Right lobe of liver (tissue), 6 donors: ENCODE measurements around the gene GPC4. TPM values are rescaled to one million over a fixed set of nuclear protein-coding genes. Genes with fewer than 3 reads are reported as not detected.

Experiments
- ATAC-seq, 4 donors: fragments of 200-7000 bp; cut with Tn5 transposase; one replicate each; pipeline ENCODE4 v1.9.1; 2020; ENCODE audit warnings: mild to moderate bottlenecking in 4 of 4, moderate library complexity in 4 of 4
- DNase-seq, 3 donors: peaks; one replicate each; pipeline ENCODE4 v3.0.0-alpha.2; 2020
- H3K27ac ChIP-seq, 3 donors: fragments of 200-600 bp; one replicate each; pipeline ENCODE4 v1.8.0; 2022
- H3K27me3 ChIP-seq, 2 donors: fragments of 200-600 bp; one replicate each; pipeline ENCODE4 v1.8.0; 2022
- H3K36me3 ChIP-seq, 4 donors: fragments of 200-600 bp; sonication (generic) in 1 of 4; one replicate each; pipeline versions ENCODE4 v1.5.1 to v1.8.0; 2017 to 2022; ENCODE audit warnings: control low read depth in 1 of 4
- H3K4me1 ChIP-seq, 4 donors: fragments of 200-600 bp; sonication (generic) in 1 of 4; one replicate each; pipeline versions ENCODE4 v1.5.1 to v1.8.0; 2017 to 2022; ENCODE audit warnings: control low read depth in 1 of 4
- H3K4me3 ChIP-seq, 3 donors: fragments of 200-600 bp; one replicate each; pipeline ENCODE4 v1.8.0; 2022
- H3K9me3 ChIP-seq, 4 donors: fragments of 200-600 bp; sonication (generic) in 1 of 4; one replicate each; pipeline versions ENCODE4 v1.5.1 to v1.8.0; 2017 to 2022; ENCODE audit warnings: control low read depth in 1 of 4
- POLR2A ChIP-seq: fragments of 450-650 bp; IDR thresholded peaks from one replicate; pipeline ENCODE4 v1.6.1; 2017; ENCODE audit warnings: antibody characterized with exemption, mild to moderate bottlenecking
- WGBS: methylation state at CpG from one replicate; pipeline ENCODE4 v1.1.6; 2018; ENCODE audit warnings: low coverage, low lambda C conversion rate; ENCODE audit not compliant: insufficient coverage; ENCODE audit errors: missing lambda C conversion rate; 5-methylcytosine and 5-hydroxymethylcytosine counted together
- intact Hi-C, 2 donors: fragments of 100-400 bp; cut with DNase I; formaldehyde crosslinking; loops; one replicate each; pipeline versions ENCODE4 v1.11.2 to v1.14.1; 2022
- total RNA-seq, 6 experiments: library from RNA; depleted of rRNA in 2 of 6; stranded (reverse); fragments of >200 nt in 2 of 6; fragmentation: NEBNext Ultra II Directional in 3 of 6; extraction: Animal tissue kit (Norgen Biotek cat#: 25700) in 3 of 6; gene quantifications; one replicate each; pipeline versions ENCODE4 v1.1.0 to v1.2.4, GENCODE V29; 2016 to 2023
- TF ChIP-seq, protein P1 (sequence below), 4 donors: fragments of 200-600 bp in 3 of 4; fragments of 450-650 bp in 1 of 4; IDR thresholded peaks; one replicate each; pipeline versions ENCODE4 v1.5.1 to v1.8.0; 2016 to 2022; ENCODE audit warnings: antibody characterized with exemption in 4 of 4, mild to moderate bottlenecking in 2 of 4
- donor health status: DM: no; HTN: yes; CAD: no.
- donor health status: DM: no; HTN: no; CAD: no.
- donor health status: DM: no; HTN: no; CAD: no.
- donor health status: DM: no; HTN: yes; CAD: no.
- donor health status: DM: no; HTN: yes; CAD: no.

GPC4 gene
- total RNA-seq, 6 experiments from 2014 or later = 0.88 to 2.3 (median 1.2) TPM

DNA sequence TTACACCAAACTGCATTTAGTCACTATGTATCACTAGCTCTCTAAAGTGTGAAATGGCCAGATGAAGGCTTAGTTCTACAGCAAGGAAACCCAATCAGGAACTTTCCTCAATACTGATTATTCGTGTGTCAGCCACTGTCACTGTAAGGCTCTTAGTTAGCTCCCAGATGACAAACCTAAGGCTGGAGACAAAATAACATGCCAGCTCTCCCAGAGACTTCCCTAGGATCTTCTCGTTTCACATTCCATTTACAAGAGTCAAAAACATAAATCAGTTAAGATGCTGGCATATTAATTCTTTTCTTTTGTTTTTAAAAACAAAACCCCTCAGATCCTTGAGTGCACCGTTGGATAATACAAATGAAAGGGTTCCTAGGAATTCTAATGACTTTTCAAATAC is 109.0 kb downstream of the GPC4 start:
- 26% methylated on average over 3 of the region's 3 CpGs for WGBS
- no peak for ATAC-seq

DNA sequence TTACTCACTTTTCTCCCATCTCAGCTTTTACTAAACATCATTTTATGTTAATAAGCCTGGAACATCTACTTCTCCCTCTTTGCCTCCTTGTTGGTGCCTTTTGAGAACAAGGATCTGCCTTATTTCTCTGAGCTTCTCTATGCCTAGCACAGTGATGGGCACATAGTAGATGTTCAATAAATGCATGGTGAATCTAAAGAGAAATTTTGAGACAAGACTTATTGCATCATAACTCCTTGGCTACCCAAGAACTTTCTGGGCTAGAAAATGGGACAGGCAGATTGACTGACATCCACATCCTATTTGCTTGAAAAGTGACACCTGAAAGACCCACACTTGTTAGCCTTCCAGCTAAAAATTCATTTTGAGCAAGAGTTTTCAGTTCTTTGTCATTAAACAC is 109.9 kb downstream of the GPC4 start:
- TF ChIP-seq POLR2A = no peak
- TF ChIP-seq, protein P1, sequence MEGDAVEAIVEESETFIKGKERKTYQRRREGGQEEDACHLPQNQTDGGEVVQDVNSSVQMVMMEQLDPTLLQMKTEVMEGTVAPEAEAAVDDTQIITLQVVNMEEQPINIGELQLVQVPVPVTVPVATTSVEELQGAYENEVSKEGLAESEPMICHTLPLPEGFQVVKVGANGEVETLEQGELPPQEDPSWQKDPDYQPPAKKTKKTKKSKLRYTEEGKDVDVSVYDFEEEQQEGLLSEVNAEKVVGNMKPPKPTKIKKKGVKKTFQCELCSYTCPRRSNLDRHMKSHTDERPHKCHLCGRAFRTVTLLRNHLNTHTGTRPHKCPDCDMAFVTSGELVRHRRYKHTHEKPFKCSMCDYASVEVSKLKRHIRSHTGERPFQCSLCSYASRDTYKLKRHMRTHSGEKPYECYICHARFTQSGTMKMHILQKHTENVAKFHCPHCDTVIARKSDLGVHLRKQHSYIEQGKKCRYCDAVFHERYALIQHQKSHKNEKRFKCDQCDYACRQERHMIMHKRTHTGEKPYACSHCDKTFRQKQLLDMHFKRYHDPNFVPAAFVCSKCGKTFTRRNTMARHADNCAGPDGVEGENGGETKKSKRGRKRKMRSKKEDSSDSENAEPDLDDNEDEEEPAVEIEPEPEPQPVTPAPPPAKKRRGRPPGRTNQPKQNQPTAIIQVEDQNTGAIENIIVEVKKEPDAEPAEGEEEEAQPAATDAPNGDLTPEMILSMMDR (IDR thresholded peaks at IDR 0.05) = no peak
- Histone ChIP-seq H3K27me3 (no peaks in the 10 kb centered on the region), H3K36me3 (no peaks in the 10 kb centered on the region), H3K9me3 (no peaks in the 10 kb centered on the region), H3K4me3 (no peak overlapping the region), H3K27ac (no peak overlapping the region), H3K4me1 (no peaks in the 10 kb centered on the region)
- no peak for DNase-seq
- intact Hi-C loops = no loop called here
- no peak for ATAC-seq

More for the DNA sequence above, 109.0 kb downstream of the GPC4 start:
- intact Hi-C loops = no loop called here
- DNase-seq = no peak
- Histone ChIP-seq H3K9me3 (no peaks in the 10 kb centered on the region), H3K4me1 (no peaks in the 10 kb centered on the region), H3K4me3 (no peak overlapping the region), H3K27me3 (peaks cover 0 to 5% of the 10 kb centered on the region in 2 donors), H3K27ac (no peak overlapping the region), H3K36me3 (no peaks in the 10 kb centered on the region)
- TF ChIP-seq, protein P1 (IDR thresholded peaks at IDR 0.05) = no peak
- no peak for TF ChIP-seq POLR2A

DNA sequence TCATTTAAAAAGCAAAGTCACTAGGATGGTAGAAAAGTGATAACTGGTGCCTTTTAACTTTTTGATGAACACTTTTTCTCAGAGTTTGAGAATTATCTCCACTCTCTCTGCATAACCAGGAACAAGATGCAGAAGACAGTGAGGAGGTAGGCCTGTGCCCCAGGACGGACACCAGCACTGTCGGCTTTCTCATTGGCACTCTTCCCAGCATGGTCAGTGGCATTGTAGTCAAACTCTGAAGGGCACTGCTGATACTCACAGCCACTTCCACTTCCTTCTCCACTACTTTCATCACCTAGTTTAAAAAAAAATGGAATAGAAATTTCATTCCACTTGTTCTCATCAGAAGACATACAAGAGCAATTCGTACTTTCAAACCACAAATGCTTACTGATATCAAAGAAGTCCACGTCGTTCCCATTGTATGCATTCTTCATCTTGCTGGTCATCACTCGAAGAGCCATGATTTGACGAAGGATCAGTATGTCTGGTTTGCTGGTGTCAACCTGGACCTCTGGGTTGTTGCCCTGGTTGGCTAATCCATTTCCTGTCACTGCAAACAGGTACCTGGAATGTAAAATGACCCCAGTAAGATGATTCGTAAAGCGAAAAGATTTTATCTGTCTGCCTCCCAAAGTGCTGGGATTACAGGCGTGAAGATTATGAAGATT is 112.4 kb downstream of the GPC4 start:
- ATAC-seq = no peak
- WGBS = 64% methylated on average over 10 of the region's 10 CpGs
- DNase-seq = no peak
- Histone ChIP-seq H3K4me3 (no peak overlapping the region), H3K27me3 (no peaks in the 10 kb centered on the region), H3K36me3 (no peaks in the 10 kb centered on the region), H3K27ac (no peak overlapping the region), H3K9me3 (no peaks in the 10 kb centered on the region), H3K4me1 (no peaks in the 10 kb centered on the region)
- no peak for TF ChIP-seq POLR2A
- TF ChIP-seq, protein P1 (IDR thresholded peaks at IDR 0.05) = no peak
- intact Hi-C loops = no loop called here

DNA sequence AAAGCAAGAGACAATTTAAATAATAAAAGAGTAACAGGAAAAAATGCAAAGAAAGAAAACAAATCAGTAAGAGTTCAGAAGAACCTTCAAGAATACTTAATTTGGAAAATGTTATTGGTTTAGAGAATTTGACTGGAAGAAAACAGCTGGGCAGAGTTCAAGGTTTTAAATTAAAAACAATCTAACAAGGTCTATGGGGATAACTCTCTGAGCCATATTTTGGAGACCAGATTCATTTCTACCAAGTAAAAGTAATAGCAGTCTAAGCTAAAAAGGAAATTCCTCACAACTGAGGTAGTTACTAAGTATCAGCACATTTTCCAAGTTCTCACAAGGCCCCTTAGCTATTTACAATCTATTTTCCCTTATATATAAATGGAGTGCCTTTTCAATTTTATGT is 114.7 kb downstream of the GPC4 start:
- Histone ChIP-seq H3K9me3 (no peaks in the 10 kb centered on the region), H3K27ac (no peak overlapping the region), H3K4me3 (no peak overlapping the region), H3K4me1 (no peaks in the 10 kb centered on the region), H3K27me3 (no peaks in the 10 kb centered on the region), H3K36me3 (no peaks in the 10 kb centered on the region)
- intact Hi-C loops = no loop called here
- TF ChIP-seq, protein P1 (IDR thresholded peaks at IDR 0.05) = no peak
- TF ChIP-seq POLR2A = no peak
- ATAC-seq = no peak
- no peak for DNase-seq

DNA sequence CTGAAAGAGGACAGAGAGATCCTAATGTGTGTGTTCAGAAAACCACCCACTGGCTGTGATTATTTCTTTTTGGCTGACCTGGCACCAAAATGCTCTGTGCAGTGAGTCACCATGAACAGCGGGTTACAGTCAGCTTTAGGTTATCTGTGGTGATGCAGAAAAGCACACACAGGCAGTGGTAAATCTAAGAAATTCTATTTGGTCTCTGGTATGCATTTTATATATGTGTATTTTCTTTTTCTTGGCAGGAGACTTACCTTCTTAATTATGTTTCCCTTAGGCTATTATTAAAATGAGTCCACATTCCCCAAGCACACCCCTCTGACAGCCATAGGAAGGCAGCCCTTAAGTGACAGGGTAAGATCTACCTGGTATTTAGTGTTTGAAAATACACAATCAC is 118.0 kb downstream of the GPC4 start:
- no peaks in the 10 kb centered on the region for H3K27me3 ChIP-seq
- H3K4me3 ChIP-seq = no peak overlapping the region
- H3K4me1 ChIP-seq = no peaks in the 10 kb centered on the region
- intact Hi-C loops = loop anchor here in 1 of 2 donors (10.0 kb wide), 1 partner anchor 82 kb away; the partner anchor contains the start of gene TFDP3
- H3K36me3 ChIP-seq = no peaks in the 10 kb centered on the region
- no peak for DNase-seq
- ATAC-seq = no peak
- no peaks in the 10 kb centered on the region for H3K9me3 ChIP-seq
- H3K27ac ChIP-seq = no peak overlapping the region
- 83% methylated on average over 1 of the region's 1 CpG for WGBS
- no peak for TF ChIP-seq POLR2A
- TF ChIP-seq, protein P1 (IDR thresholded peaks at IDR 0.05) = no peak
